GM12873 (cell line): ENCODE data around the gene LIPC.

ENCODE experiments used
- CTCF ChIP-seq: IDR thresholded peaks from 2 replicates; pipeline ENCODE4 v1.5.1; 2012; ENCODE audit warnings: low read depth, mild to moderate bottlenecking, moderate library complexity, low read length, control low read depth; ENCODE audit not compliant: insufficient read depth; ENCODE audit errors: missing control alignments

Gene LIPC

GRCh38 chr15:58460872-58461271 lies 29.1 kb downstream of the LIPC start:
- TF ChIP-seq CTCF = no peak

- TF ChIP-seq CTCF = no peak
Observed at GRCh38 chr15:58462547-58462946, 30.8 kb downstream of the LIPC start.

- no peak for TF ChIP-seq CTCF
Observed at GRCh38 chr15:58462973-58463663, 31.3 kb downstream of the LIPC start.

- TF ChIP-seq CTCF = no peak
Observed at GRCh38 chr15:58463815-58464650, 32.2 kb downstream of the LIPC start.

- no peak for TF ChIP-seq CTCF
Observed at GRCh38 chr15:58465070-58465469, 33.3 kb downstream of the LIPC start.

- TF ChIP-seq CTCF = no peak
Observed at GRCh38 chr15:58465866-58466517, 34.2 kb downstream of the LIPC start.

- no peak for TF ChIP-seq CTCF
Observed at GRCh38 chr15:58466566-58466965, 34.8 kb downstream of the LIPC start.
